GM12878 (cell line): ENCODE data around the gene ATP6V1C2. TPM values are rescaled to one million over a fixed set of nuclear protein-coding genes. Genes with fewer than 3 reads are reported as not detected.

Experiments
- ATAC-seq: fragments of 200-7000 bp; cut with Tn5 transposase; 3 replicates; pipeline ENCODE4 v1.9.1; 2020; ENCODE audit warnings: mild to moderate bottlenecking, moderate library complexity
- BruUV-seq: library from RNA; stranded (reverse); fragments of 400-500 nt; replicated peaks from 2 replicates; lab custom pipeline; 2021; lab: Mats Ljungman, UMichigan
- CTCF ChIA-PET: fragments of 300-600 bp; sonication (Branson Sonifier 250); formaldehyde crosslinking; extraction: SDS; loops from one replicate; lab custom pipeline; 2021; ENCODE audit warnings: inconsistent platforms; lab: Yijun Ruan, JAX
- POLR2A ChIA-PET: fragments of 350-600 bp; formaldehyde crosslinking; extraction: SDS; loops from one replicate; lab custom pipeline; 2021; ENCODE audit warnings: inconsistent platforms; lab: Charles Lee
- RAD21 ChIA-PET: fragments of 300-600 bp; sonication (Branson Sonifier 250); formaldehyde crosslinking; loops from one replicate; lab custom pipeline; 2023; ENCODE audit warnings: antibody characterized with exemption; ENCODE audit not compliant: unreplicated experiment; lab: Charles Lee
- SMC1A ChIA-PET: fragments of 300-600 bp; sonication (Branson Sonifier 250); formaldehyde crosslinking; loops from one replicate; lab custom pipeline; 2023; ENCODE audit not compliant: unreplicated experiment, uncharacterized antibody; lab: Charles Lee
- DNase-seq: peaks from one replicate; pipeline ENCODE4 v3.0.0-alpha.2; 2011; ENCODE audit warnings: low read depth, low spot score
- FAIRE-seq: peaks from 3 replicates; lab custom pipeline; 2011; peaks lifted over from hg19 to GRCh38; lab: Jason Lieb, UNC
- H2AFZ ChIP-seq: 2 replicates; pipeline ENCODE4 v1.6.0; 2011; ENCODE audit warnings: low read depth, low read length, control low read depth; ENCODE audit not compliant: control insufficient read depth
- H3K27ac ChIP-seq: 2 replicates; pipeline ENCODE4 v1.5.1; 2011; ENCODE audit warnings: control low read depth; ENCODE audit not compliant: control insufficient read depth, insufficient read depth
- H3K27me3 ChIP-seq, 2 experiments: replicated peaks in 1 of 2; 2 replicates each; pipeline versions ENCODE4 v1.6.0 to v1.6.1; 2011; ENCODE audit warnings: low read length in 1 of 2; ENCODE audit not compliant: control insufficient read depth in 2 of 2, insufficient read depth in 2 of 2
- H3K36me3 ChIP-seq, 2 experiments: 2 replicates each; pipeline ENCODE4 v1.5.1; 2011; ENCODE audit warnings: low read length in 1 of 2; ENCODE audit not compliant: control insufficient read depth in 2 of 2, insufficient read depth in 2 of 2
- H3K4me1 ChIP-seq: 2 replicates; pipeline ENCODE4 v1.6.1; 2011; ENCODE audit warnings: mild to moderate bottlenecking, low read length, moderate library complexity, mixed read lengths; ENCODE audit not compliant: control insufficient read depth, insufficient read depth
- H3K4me2 ChIP-seq: 2 replicates; pipeline ENCODE4 v1.6.0; 2011; ENCODE audit warnings: control low read depth; ENCODE audit not compliant: control insufficient read depth, insufficient read depth
- H3K4me3 ChIP-seq: fragments of 200-600 bp; sonication (generic); 2 replicates; pipeline ENCODE4 v1.5.1; 2016
- H3K79me2 ChIP-seq: 2 replicates; pipeline ENCODE4 v1.6.0; 2011; ENCODE audit warnings: low read length; ENCODE audit not compliant: control insufficient read depth, insufficient read depth
- H3K9ac ChIP-seq: 2 replicates; pipeline ENCODE4 v1.8.0; 2011; ENCODE audit warnings: low read length, control low read depth, mixed read lengths; ENCODE audit not compliant: control insufficient read depth, insufficient read depth
- H3K9me3 ChIP-seq: replicated peaks from 3 replicates; pipeline ENCODE4 v1.5.1; 2011; ENCODE audit warnings: mild to moderate bottlenecking, low read length; ENCODE audit not compliant: control insufficient read depth, insufficient read depth
- H4K20me1 ChIP-seq: 2 replicates; pipeline ENCODE4 v1.6.0; 2011; ENCODE audit not compliant: control insufficient read depth, insufficient read depth
- ASH2L ChIP-seq: fragments of 300-600, 200-600 bp; sonication (generic); IDR thresholded peaks from 2 replicates; pipeline ENCODE4 v1.6.1; 2017; ENCODE audit warnings: low read depth, mild to moderate bottlenecking, borderline replicate concordance
- BMI1 ChIP-seq: fragments of 450-650 bp; IDR thresholded peaks from 2 replicates; pipeline ENCODE4 v1.6.1; 2016; ENCODE audit warnings: mild to moderate bottlenecking, moderate library complexity, borderline replicate concordance
- E2F8 ChIP-seq: fragments of 450-650 bp; IDR thresholded peaks from 2 replicates; pipeline ENCODE4 v1.6.1; 2018; ENCODE audit warnings: mild to moderate bottlenecking, low read depth, moderate library complexity; ENCODE audit not compliant: partially characterized antibody
- HDGF ChIP-seq: fragments of 450-650 bp; IDR thresholded peaks from 2 replicates; pipeline ENCODE4 v1.6.1; 2016; ENCODE audit warnings: antibody characterized with exemption
- NFYA ChIP-seq: IDR thresholded peaks from 2 replicates; pipeline ENCODE4 v1.6.1; 2011; ENCODE audit warnings: low read depth, mild to moderate bottlenecking, low read length, improper control_type of control experiment, borderline replicate concordance
- PAX8 ChIP-seq: fragments of 450-650 bp; IDR thresholded peaks from 2 replicates; pipeline ENCODE4 v1.6.1; 2017; ENCODE audit warnings: mild to moderate bottlenecking, moderate library complexity
- RAD21 ChIP-seq: IDR thresholded peaks from 2 replicates; pipeline ENCODE4 v1.6.1; 2011; ENCODE audit warnings: mild to moderate bottlenecking, low read depth, low read length, moderate library complexity; ENCODE audit not compliant: insufficient read depth
- SRF ChIP-seq, 2 experiments: IDR thresholded peaks; 2 replicates each; pipeline ENCODE4 v1.6.1; 2011; ENCODE audit warnings: low read depth in 2 of 2, low read length in 2 of 2, mild to moderate bottlenecking in 1 of 2, moderate library complexity in 1 of 2
- ZSCAN29 ChIP-seq: fragments of 450-650 bp; IDR thresholded peaks from 2 replicates; pipeline ENCODE4 v1.6.1; 2017; ENCODE audit warnings: mild to moderate bottlenecking, moderate library complexity
- WGBS: methylation state at CpG from one replicate; pipeline ENCODE4 v1.1.6; 2016; ENCODE audit warnings: low lambda C conversion rate; ENCODE audit not compliant: insufficient replicate concordance, insufficient coverage; ENCODE audit errors: missing lambda C conversion rate; 5-methylcytosine and 5-hydroxymethylcytosine counted together
- in situ Hi-C: fragments of 300-500 bp; cut with MboI; formaldehyde crosslinking; loops from 9 replicates; pipeline ENCODE4 v1.14.3; 2018; ENCODE audit warnings: mixed read lengths
- intact Hi-C: fragments of 100-400 bp; cut with micrococcal nuclease; formaldehyde crosslinking; loops from one replicate; pipeline ENCODE4 v1.14.2; 2022; ENCODE audit not compliant: unreplicated experiment
- polyA plus RNA-seq, 11 experiments: library from polyadenylated mRNA; depleted of rRNA in 4 of 11; unstranded in 6 of 11; stranded (reverse) in 5 of 11; fragments of >200 nt; fragmentation: Nextera tagmentation in 4 of 11; fragmentation: Illumina TruSeq in 1 of 11; extraction: Ambion mirVana in 4 of 11; extraction: Trizol in 1 of 11; gene quantifications; 1 replicate in 1 of 11; 2 replicates in 10 of 11; pipeline versions ENCODE4 v1.2.1 to v1.2.3, GENCODE V29; 2011 to 2016; ENCODE audit warnings: inconsistent platforms in 2 of 11, missing spikeins in 2 of 11, low read depth in 1 of 11
- total RNA-seq, 4 experiments: library from RNA; depleted of rRNA in 3 of 4; stranded (reverse); fragments of >200 nt in 3 of 4; fragmentation: Illumina TruSeq in 1 of 4; extraction: Trizol in 1 of 4; gene quantifications; 2 replicates each; pipeline versions ENCODE4 v1.2.1 to v1.2.3, GENCODE V29; 2013 to 2021
- TF ChIP-seq, protein P1 (sequence below): fragments of 150-350 bp; IDR thresholded peaks from 2 replicates; pipeline ENCODE4 v1.6.1; 2014; ENCODE audit warnings: mild to moderate bottlenecking, low read depth, low read length
- TF ChIP-seq, protein P2 (sequence below): fragments of 450-650 bp; IDR thresholded peaks from 2 replicates; pipeline ENCODE4 v1.6.1; 2017; ENCODE audit warnings: low read depth, mild to moderate bottlenecking, moderate library complexity
- TF ChIP-seq, protein P3 (sequence below): fragments of 450-650 bp; IDR thresholded peaks from 2 replicates; pipeline ENCODE4 v1.6.1; 2016; ENCODE audit warnings: mild to moderate bottlenecking, moderate library complexity, borderline replicate concordance

Gene ATP6V1C2
- total and polyA plus RNA-seq, 10 of the 15 experiments (the other 5 are each of a cell fraction or from before 2014, with no cell fraction given): 0.04 to 1.5 (median 0.24) TPM; not detected in 1

DNA sequence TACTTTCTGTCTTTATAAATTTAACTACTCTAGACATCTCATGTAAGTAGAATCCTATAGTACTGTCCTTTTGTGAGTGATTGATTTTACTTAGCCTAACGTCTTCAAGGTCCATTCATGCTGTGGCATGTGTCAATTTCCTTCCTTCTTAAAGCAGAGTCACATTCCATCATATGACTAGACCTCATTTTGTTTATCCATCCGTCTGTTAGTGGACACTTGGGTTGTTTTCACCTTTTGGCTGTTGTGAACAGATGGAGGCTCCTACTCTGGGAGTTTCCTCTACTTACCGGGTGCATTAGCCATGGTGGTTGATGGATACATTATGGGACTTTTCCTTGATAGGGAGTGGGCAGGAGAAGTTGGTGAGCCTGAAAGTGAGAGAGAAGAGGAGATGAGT lies 97.6 kb downstream of the ATP6V1C2 start:
- no TSS peak for BruUV-seq
- Histone ChIP-seq H2AFZ (no peak overlapping the region), H3K79me2 (no peaks in the 10 kb centered on the region), H3K27me3 (no peaks in the 10 kb centered on the region; a peak in 3 of 4 replicates)
- intact Hi-C loops: loop anchor here (10.0 kb wide), 1 partner anchor 926 kb away; the partner anchor contains the start of gene LPIN1
- no peak for ATAC-seq
- TF ChIP-seq RAD21: no peak
- no peak for TF ChIP-seq ZSCAN29
- no peak for TF ChIP-seq ASH2L
- TF ChIP-seq HDGF: no peak
- TF ChIP-seq E2F8: no peak
- TF ChIP-seq BMI1: no peak
- TF ChIP-seq, protein P1, sequence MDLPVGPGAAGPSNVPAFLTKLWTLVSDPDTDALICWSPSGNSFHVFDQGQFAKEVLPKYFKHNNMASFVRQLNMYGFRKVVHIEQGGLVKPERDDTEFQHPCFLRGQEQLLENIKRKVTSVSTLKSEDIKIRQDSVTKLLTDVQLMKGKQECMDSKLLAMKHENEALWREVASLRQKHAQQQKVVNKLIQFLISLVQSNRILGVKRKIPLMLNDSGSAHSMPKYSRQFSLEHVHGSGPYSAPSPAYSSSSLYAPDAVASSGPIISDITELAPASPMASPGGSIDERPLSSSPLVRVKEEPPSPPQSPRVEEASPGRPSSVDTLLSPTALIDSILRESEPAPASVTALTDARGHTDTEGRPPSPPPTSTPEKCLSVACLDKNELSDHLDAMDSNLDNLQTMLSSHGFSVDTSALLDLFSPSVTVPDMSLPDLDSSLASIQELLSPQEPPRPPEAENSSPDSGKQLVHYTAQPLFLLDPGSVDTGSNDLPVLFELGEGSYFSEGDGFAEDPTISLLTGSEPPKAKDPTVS: no peak
- TF ChIP-seq, protein P2, sequence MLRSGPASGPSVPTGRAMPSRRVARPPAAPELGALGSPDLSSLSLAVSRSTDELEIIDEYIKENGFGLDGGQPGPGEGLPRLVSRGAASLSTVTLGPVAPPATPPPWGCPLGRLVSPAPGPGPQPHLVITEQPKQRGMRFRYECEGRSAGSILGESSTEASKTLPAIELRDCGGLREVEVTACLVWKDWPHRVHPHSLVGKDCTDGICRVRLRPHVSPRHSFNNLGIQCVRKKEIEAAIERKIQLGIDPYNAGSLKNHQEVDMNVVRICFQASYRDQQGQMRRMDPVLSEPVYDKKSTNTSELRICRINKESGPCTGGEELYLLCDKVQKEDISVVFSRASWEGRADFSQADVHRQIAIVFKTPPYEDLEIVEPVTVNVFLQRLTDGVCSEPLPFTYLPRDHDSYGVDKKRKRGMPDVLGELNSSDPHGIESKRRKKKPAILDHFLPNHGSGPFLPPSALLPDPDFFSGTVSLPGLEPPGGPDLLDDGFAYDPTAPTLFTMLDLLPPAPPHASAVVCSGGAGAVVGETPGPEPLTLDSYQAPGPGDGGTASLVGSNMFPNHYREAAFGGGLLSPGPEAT: no peak
- no peak for TF ChIP-seq PAX8
- TF ChIP-seq, protein P3, sequence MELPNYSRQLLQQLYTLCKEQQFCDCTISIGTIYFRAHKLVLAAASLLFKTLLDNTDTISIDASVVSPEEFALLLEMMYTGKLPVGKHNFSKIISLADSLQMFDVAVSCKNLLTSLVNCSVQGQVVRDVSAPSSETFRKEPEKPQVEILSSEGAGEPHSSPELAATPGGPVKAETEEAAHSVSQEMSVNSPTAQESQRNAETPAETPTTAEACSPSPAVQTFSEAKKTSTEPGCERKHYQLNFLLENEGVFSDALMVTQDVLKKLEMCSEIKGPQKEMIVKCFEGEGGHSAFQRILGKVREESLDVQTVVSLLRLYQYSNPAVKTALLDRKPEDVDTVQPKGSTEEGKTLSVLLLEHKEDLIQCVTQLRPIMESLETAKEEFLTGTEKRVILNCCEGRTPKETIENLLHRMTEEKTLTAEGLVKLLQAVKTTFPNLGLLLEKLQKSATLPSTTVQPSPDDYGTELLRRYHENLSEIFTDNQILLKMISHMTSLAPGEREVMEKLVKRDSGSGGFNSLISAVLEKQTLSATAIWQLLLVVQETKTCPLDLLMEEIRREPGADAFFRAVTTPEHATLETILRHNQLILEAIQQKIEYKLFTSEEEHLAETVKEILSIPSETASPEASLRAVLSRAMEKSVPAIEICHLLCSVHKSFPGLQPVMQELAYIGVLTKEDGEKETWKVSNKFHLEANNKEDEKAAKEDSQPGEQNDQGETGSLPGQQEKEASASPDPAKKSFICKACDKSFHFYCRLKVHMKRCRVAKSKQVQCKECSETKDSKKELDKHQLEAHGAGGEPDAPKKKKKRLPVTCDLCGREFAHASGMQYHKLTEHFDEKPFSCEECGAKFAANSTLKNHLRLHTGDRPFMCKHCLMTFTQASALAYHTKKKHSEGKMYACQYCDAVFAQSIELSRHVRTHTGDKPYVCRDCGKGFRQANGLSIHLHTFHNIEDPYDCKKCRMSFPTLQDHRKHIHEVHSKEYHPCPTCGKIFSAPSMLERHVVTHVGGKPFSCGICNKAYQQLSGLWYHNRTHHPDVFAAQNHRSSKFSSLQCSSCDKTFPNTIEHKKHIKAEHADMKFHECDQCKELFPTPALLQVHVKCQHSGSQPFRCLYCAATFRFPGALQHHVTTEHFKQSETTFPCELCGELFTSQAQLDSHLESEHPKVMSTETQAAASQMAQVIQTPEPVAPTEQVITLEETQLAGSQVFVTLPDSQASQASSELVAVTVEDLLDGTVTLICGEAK: no peak
- TF ChIP-seq NFYA: no peak
- TF ChIP-seq SRF (IDR thresholded peaks at IDR 0.05; ENCODE audit: low read depth in 2 of 2, low read length in 2 of 2): no peak
- TF ChIP-seq, all 136 proteins: peak for 0
- DNase-seq: no peak
- Histone ChIP-seq H3K9ac (no peak overlapping the region), H3K4me3 (no peak overlapping the region), H3K4me1 (no peaks in the 10 kb centered on the region), H4K20me1 (no peaks in the 10 kb centered on the region), H3K4me2 (no peak overlapping the region), H3K27ac (no peak overlapping the region), H3K36me3 (no peaks in the 10 kb centered on the region), H3K9me3 (no peaks in the 10 kb centered on the region)
- in situ Hi-C loops: no loop called here
- FAIRE-seq: no peak
- 28% methylated on average over 3 of the region's 3 CpGs for WGBS
- ChIA-PET CTCF (interaction anchor here (3.2 kb wide), 1 partner anchor 14 kb away, joined by 10 read pairs; no protein-coding TSS in a partner anchor), SMC1A (no interaction called here), POLR2A (no interaction called here), RAD21 (no interaction called here)
